ENCODE measurements around the gene LRP5. TPM values are rescaled to one million over a fixed set of nuclear protein-coding genes. Genes with fewer than 3 reads are reported as not detected.
"Not testable (repeated sequence)": the region's sequence is repeated elsewhere in the genome, so short reads cannot be mapped to it uniquely, and the experiment has no call there.

Gene LRP5
- total RNA-seq, 1 experiment from 2014 or later, result 55.2 TPM

DNA sequence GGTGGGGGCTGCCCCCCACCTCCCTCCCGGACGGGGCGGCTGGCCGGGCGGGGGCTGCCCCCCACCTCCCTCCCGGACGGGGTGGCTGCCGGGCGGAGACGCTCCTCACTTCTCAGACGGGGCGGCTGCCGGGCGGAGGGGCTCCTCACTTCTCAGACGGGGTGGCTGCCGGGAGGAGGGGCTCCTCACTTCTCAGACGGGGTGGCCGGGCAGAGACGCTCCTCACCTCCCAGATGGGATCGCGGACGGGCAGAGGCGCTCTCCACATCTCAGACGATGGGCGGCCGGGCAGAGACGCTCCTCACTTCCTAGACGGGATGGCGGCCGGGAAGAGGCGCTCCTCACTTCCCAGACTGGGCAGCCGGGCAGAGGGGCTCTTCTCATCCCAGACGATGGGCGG, 163.2 kb downstream of the LRP5 start:
- POLR2A ChIA-PET; H3K9ac ChIP-seq (ENCODE audit: low read length); BruUV-seq (replicated peaks); H3K9me3 ChIP-seq (ENCODE audit: control insufficient read depth in 1 of 2, insufficient read depth in 1 of 2, low read depth in 1 of 2, low read length in 2 of 2); H3K4me2 ChIP-seq (ENCODE audit: low read length); ATAC-seq; CTCF ChIA-PET; H3K9me2 ChIP-seq (ENCODE audit: insufficient read depth); H2AFZ ChIP-seq (ENCODE audit: low read depth, low read length, poor library complexity, severe bottlenecking); H3K4me3 ChIP-seq (replicated peaks in 1 of 2; ENCODE audit: low read depth in 1 of 2, low read length in 2 of 2); H3K27ac ChIP-seq (ENCODE audit: low read depth, low read length); intact Hi-C loops (cut with micrococcal nuclease); RAD21 ChIA-PET (ENCODE audit: low non-redundant PET in 1 of 2, low total read pairs in 2 of 2, uncharacterized antibody in 2 of 2, unreplicated experiment in 2 of 2); H3K27me3 ChIP-seq (ENCODE audit: insufficient read depth, low read length); DNase-seq (ENCODE audit: low read depth, low spot score): not testable (repeated sequence)
- H3K4me1 ChIP-seq (ENCODE audit: control insufficient read depth in 1 of 2, insufficient read depth in 2 of 2, low read length in 2 of 2), result peaks cover 0 to 20% of the 10 kb centered on the region in 2 experiments; a peak in 2 of 4 replicates
- peaks cover 92% of the 10 kb centered on the region for H3K79me2 ChIP-seq (ENCODE audit: insufficient read depth, low read length)
- H4K20me1 ChIP-seq (ENCODE audit: insufficient read depth), result peaks cover 16% of the 10 kb centered on the region
- H3K36me3 ChIP-seq (ENCODE audit: control insufficient read depth in 1 of 2, insufficient read depth in 2 of 2, low read length in 2 of 2), result peaks cover 0 to 16% of the 10 kb centered on the region in 2 experiments; a peak in 1 of 4 replicates

DNA sequence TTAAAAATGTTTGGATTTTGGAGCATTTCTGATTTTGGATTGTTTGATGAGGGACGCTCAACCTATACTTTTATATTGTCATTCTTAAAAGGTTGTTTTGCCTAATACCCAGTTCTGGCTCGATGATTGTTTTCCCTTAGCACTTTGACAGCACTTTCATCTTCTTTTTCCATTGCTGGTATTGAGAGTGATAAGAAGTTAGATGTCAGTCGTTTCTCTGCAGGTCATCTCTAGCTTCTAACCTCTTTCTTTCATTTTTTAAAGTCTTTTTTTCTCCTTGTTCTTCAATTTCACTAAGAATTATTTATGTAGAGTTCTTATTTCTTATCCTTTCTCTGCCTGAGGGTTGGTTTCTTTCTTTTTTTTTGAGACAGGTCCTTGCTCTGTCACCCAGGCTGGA, 167.0 kb downstream of the LRP5 start:
- no peak overlapping the region for H3K9ac ChIP-seq (ENCODE audit: low read length)
- RAD21 ChIA-PET (ENCODE audit: low non-redundant PET in 1 of 2, low total read pairs in 2 of 2, uncharacterized antibody in 2 of 2, unreplicated experiment in 2 of 2), result no interaction called here
- H2AFZ ChIP-seq (ENCODE audit: low read depth, low read length, poor library complexity, severe bottlenecking), result no peak overlapping the region
- no peak overlapping the region for H3K4me3 ChIP-seq (replicated peaks in 1 of 2; ENCODE audit: low read depth in 1 of 2, low read length in 2 of 2)
- H3K27me3 ChIP-seq (ENCODE audit: insufficient read depth, low read length), result no peaks in the 10 kb centered on the region
- no peak overlapping the region for H3K27ac ChIP-seq (ENCODE audit: low read depth, low read length)
- CTCF ChIA-PET, result no interaction called here
- H3K9me3 ChIP-seq (ENCODE audit: control insufficient read depth in 1 of 2, insufficient read depth in 1 of 2, low read depth in 1 of 2, low read length in 2 of 2), result peaks cover 0 to 3% of the 10 kb centered on the region in 2 experiments; a peak in 1 of 4 replicates
- H3K79me2 ChIP-seq (ENCODE audit: insufficient read depth, low read length), result peaks cover 92% of the 10 kb centered on the region
- DNase-seq (ENCODE audit: low read depth, low spot score) (no peak), ATAC-seq (no peak)
- intact Hi-C loops (cut with micrococcal nuclease), result no loop called here
- peaks cover 0 to 5% of the 10 kb centered on the region in 2 experiments; a peak in 1 of 4 replicates for H3K36me3 ChIP-seq (ENCODE audit: control insufficient read depth in 1 of 2, insufficient read depth in 2 of 2, low read length in 2 of 2)
- H3K9me2 ChIP-seq (ENCODE audit: insufficient read depth), result no peaks in the 10 kb centered on the region
- no TSS peak for BruUV-seq (replicated peaks)
- no peaks in the 10 kb centered on the region for H3K4me1 ChIP-seq (ENCODE audit: control insufficient read depth in 1 of 2, insufficient read depth in 2 of 2, low read length in 2 of 2)
- POLR2A ChIA-PET, result no interaction called here
- no peak overlapping the region for H3K4me2 ChIP-seq (ENCODE audit: low read length)
- peaks cover 30% of the 10 kb centered on the region for H4K20me1 ChIP-seq (ENCODE audit: insufficient read depth)
- TF ChIP-seq, protein P1, sequence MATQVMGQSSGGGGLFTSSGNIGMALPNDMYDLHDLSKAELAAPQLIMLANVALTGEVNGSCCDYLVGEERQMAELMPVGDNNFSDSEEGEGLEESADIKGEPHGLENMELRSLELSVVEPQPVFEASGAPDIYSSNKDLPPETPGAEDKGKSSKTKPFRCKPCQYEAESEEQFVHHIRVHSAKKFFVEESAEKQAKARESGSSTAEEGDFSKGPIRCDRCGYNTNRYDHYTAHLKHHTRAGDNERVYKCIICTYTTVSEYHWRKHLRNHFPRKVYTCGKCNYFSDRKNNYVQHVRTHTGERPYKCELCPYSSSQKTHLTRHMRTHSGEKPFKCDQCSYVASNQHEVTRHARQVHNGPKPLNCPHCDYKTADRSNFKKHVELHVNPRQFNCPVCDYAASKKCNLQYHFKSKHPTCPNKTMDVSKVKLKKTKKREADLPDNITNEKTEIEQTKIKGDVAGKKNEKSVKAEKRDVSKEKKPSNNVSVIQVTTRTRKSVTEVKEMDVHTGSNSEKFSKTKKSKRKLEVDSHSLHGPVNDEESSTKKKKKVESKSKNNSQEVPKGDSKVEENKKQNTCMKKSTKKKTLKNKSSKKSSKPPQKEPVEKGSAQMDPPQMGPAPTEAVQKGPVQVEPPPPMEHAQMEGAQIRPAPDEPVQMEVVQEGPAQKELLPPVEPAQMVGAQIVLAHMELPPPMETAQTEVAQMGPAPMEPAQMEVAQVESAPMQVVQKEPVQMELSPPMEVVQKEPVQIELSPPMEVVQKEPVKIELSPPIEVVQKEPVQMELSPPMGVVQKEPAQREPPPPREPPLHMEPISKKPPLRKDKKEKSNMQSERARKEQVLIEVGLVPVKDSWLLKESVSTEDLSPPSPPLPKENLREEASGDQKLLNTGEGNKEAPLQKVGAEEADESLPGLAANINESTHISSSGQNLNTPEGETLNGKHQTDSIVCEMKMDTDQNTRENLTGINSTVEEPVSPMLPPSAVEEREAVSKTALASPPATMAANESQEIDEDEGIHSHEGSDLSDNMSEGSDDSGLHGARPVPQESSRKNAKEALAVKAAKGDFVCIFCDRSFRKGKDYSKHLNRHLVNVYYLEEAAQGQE (IDR thresholded peaks at IDR 0.05; ENCODE audit: low read depth), result no peak
- TF ChIP-seq POLR2AphosphoS5 (IDR thresholded peaks at IDR 0.05; ENCODE audit: low read depth, low read length) (no peak), EZH2phosphoT487 (IDR thresholded peaks at IDR 0.05; ENCODE audit: borderline replicate concordance) (no peak), TCF7L2 (IDR thresholded peaks at IDR 0.05; ENCODE audit: borderline replicate concordance, extremely low read depth, insufficient read depth, insufficient read length) (no peak), FOSL1 (IDR thresholded peaks at IDR 0.05; ENCODE audit: low read depth) (no peak), EGR1 (IDR thresholded peaks at IDR 0.05; ENCODE audit: low read depth) (no peak), EZH2 (IDR thresholded peaks at IDR 0.05) (no peak), ZNF274 (IDR thresholded peaks at IDR 0.05; ENCODE audit: low read depth, low read length) (no peak), ZFX (IDR thresholded peaks at IDR 0.05) (no peak), YY1 (IDR thresholded peaks at IDR 0.05; ENCODE audit: extremely low read depth, insufficient replicate concordance, low read depth, low read length) (no peak)
- TF ChIP-seq, protein P2, sequence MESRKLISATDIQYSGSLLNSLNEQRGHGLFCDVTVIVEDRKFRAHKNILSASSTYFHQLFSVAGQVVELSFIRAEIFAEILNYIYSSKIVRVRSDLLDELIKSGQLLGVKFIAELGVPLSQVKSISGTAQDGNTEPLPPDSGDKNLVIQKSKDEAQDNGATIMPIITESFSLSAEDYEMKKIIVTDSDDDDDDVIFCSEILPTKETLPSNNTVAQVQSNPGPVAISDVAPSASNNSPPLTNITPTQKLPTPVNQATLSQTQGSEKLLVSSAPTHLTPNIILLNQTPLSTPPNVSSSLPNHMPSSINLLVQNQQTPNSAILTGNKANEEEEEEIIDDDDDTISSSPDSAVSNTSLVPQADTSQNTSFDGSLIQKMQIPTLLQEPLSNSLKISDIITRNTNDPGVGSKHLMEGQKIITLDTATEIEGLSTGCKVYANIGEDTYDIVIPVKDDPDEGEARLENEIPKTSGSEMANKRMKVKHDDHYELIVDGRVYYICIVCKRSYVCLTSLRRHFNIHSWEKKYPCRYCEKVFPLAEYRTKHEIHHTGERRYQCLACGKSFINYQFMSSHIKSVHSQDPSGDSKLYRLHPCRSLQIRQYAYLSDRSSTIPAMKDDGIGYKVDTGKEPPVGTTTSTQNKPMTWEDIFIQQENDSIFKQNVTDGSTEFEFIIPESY (IDR thresholded peaks at IDR 0.05; ENCODE audit: extremely low read depth, insufficient replicate concordance, low read length), result no peak
- TF ChIP-seq, protein P3, sequence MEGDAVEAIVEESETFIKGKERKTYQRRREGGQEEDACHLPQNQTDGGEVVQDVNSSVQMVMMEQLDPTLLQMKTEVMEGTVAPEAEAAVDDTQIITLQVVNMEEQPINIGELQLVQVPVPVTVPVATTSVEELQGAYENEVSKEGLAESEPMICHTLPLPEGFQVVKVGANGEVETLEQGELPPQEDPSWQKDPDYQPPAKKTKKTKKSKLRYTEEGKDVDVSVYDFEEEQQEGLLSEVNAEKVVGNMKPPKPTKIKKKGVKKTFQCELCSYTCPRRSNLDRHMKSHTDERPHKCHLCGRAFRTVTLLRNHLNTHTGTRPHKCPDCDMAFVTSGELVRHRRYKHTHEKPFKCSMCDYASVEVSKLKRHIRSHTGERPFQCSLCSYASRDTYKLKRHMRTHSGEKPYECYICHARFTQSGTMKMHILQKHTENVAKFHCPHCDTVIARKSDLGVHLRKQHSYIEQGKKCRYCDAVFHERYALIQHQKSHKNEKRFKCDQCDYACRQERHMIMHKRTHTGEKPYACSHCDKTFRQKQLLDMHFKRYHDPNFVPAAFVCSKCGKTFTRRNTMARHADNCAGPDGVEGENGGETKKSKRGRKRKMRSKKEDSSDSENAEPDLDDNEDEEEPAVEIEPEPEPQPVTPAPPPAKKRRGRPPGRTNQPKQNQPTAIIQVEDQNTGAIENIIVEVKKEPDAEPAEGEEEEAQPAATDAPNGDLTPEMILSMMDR (IDR thresholded peaks at IDR 0.05 in 2 of 3, conservative IDR thresholded peaks at IDR 0.05 in 1 of 3; ENCODE audit: borderline replicate concordance in 1 of 3, insufficient read depth in 1 of 3, low read depth in 2 of 3, low read length in 2 of 3), result no peak

Data from HCT116 (cell line).